GM18907 (cell line): ENCODE data around the gene TSPAN5.
"Not testable (repeated sequence)": the region's sequence is repeated elsewhere in the genome, so short reads cannot be mapped to it uniquely, and the experiment has no call there.

Source experiments
- ATAC-seq: cut with Tn5 transposase; IDR thresholded peaks from one replicate; pipeline ENCODE4 v1.9.1; 2021; ENCODE audit warnings: mild to moderate bottlenecking, moderate library complexity; ENCODE audit not compliant: unreplicated experiment

Gene TSPAN5

GRCh38 chr4:98503676-98504075 is 154.7 kb downstream of the TSPAN5 start:
- ATAC-seq = no peak

GRCh38 chr4:98502624-98503023 is 155.8 kb downstream of the TSPAN5 start:
- ATAC-seq = no peak

- ATAC-seq = no peak
Observed at GRCh38 chr4:98502031-98502430, 156.4 kb downstream of the TSPAN5 start.

GRCh38 chr4:98501383-98501782 is 157.0 kb downstream of the TSPAN5 start:
- no peak for ATAC-seq

- no peak for ATAC-seq
Observed at GRCh38 chr4:98498774-98499173, 159.6 kb downstream of the TSPAN5 start.

GRCh38 chr4:98496152-98496845 is 162.1 kb downstream of the TSPAN5 start:
- ATAC-seq = no peak

GRCh38 chr4:98493296-98493695 is 165.1 kb downstream of the TSPAN5 start:
- ATAC-seq = peak; percentile 75

- ATAC-seq = no peak
Observed at GRCh38 chr4:98491899-98492559, 166.4 kb downstream of the TSPAN5 start.

- ATAC-seq = no peak
Observed at GRCh38 chr4:98490251-98490650, 168.2 kb downstream of the TSPAN5 start.

GRCh38 chr4:98485816-98486345 is 172.5 kb downstream of the TSPAN5 start:
- no peak for ATAC-seq

- no peak for ATAC-seq
Observed at GRCh38 chr4:98484031-98484430, 174.4 kb downstream of the TSPAN5 start.

- peak; percentile 95 for ATAC-seq
Observed at GRCh38 chr4:98482847-98483806, 175.3 kb downstream of the TSPAN5 start.

GRCh38 chr4:98482503-98482846 is 175.9 kb downstream of the TSPAN5 start:
- ATAC-seq = peak; percentile 34

GRCh38 chr4:98481167-98481566 is 177.2 kb downstream of the TSPAN5 start:
- no peak for ATAC-seq

- no peak for ATAC-seq
Observed at GRCh38 chr4:98480535-98480934, 177.9 kb downstream of the TSPAN5 start.

GRCh38 chr4:98479590-98479989 is 178.8 kb downstream of the TSPAN5 start:
- not testable (repeated sequence) for ATAC-seq

- no peak for ATAC-seq
Observed at GRCh38 chr4:98476891-98477290, 181.5 kb downstream of the TSPAN5 start.

GRCh38 chr4:98474408-98474844 is 184.0 kb downstream of the TSPAN5 start:
- no peak for ATAC-seq

- no peak for ATAC-seq
Observed at GRCh38 chr4:98473046-98473445, 185.4 kb downstream of the TSPAN5 start.

- ATAC-seq = no peak
Observed at GRCh38 chr4:98470831-98471230, 187.6 kb downstream of the TSPAN5 start.

- ATAC-seq = no peak
Observed at GRCh38 chr4:98470366-98470765, 188.0 kb downstream of the TSPAN5 start.
